ENCODE results near the gene RALGAPA2. TPM values are rescaled to one million over a fixed set of nuclear protein-coding genes. Genes with fewer than 3 reads are reported as not detected.

The RALGAPA2 gene
- total RNA-seq, 1 donor from 2014 or later = 15.2 TPM

DNA sequence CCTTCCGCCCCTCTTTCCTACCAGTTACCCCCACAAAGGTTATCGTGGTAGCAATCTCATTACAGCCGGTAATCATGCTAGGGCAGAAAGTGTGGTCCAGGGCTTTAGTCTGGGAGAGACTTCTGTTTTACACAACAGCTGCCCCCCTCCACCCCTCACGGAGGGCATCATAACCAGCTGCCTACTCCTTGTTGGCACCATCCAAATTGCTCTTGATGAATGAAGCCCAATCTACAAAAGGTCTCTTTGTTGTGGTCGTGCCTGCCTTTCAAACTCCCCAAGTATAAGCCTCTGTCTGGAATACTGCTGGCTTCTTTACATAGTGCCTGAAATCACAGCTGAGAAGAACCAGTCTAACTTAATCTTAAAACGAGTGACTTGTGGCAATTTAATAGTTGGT lies 186.7 kb downstream of the RALGAPA2 start:
- no peak for DNase-seq (ENCODE audit: extremely low spot score, unreplicated experiment)
- H3K9me3 Mint-ChIP-seq (ENCODE audit: unreplicated experiment) = no peaks in the 10 kb centered on the region
- H3K4me3 Mint-ChIP-seq (ENCODE audit: unreplicated experiment) = no peak overlapping the region
- H3K36me3 Mint-ChIP-seq (ENCODE audit: unreplicated experiment) = peaks cover 18% of the 10 kb centered on the region
- TF ChIP-seq, protein P1, sequence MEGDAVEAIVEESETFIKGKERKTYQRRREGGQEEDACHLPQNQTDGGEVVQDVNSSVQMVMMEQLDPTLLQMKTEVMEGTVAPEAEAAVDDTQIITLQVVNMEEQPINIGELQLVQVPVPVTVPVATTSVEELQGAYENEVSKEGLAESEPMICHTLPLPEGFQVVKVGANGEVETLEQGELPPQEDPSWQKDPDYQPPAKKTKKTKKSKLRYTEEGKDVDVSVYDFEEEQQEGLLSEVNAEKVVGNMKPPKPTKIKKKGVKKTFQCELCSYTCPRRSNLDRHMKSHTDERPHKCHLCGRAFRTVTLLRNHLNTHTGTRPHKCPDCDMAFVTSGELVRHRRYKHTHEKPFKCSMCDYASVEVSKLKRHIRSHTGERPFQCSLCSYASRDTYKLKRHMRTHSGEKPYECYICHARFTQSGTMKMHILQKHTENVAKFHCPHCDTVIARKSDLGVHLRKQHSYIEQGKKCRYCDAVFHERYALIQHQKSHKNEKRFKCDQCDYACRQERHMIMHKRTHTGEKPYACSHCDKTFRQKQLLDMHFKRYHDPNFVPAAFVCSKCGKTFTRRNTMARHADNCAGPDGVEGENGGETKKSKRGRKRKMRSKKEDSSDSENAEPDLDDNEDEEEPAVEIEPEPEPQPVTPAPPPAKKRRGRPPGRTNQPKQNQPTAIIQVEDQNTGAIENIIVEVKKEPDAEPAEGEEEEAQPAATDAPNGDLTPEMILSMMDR (IDR thresholded peaks at IDR 0.05) = no peak
- H3K27ac Mint-ChIP-seq (ENCODE audit: unreplicated experiment) = no peak overlapping the region
- H3K27me3 Mint-ChIP-seq (ENCODE audit: unreplicated experiment) = no peaks in the 10 kb centered on the region
- H3K4me1 Mint-ChIP-seq (ENCODE audit: unreplicated experiment) = no peaks in the 10 kb centered on the region

DNA sequence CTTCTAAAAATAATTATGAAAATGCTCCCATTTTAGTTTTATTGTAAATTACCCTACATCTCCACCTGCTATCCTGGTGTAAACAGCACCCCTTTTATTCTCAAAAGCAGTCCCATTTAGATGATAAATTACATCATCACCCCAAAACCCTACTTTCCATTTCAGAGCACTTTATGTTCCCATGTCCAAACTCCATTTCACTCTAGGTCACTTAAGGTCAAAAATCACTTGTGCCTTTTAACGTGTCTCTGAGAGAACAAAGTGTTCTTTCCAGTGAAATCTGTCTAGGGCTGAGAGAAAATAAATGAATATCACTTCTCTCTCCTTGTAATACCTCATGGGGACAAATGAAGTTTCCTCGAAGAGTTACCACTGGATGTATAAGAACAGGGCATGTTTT lies 187.2 kb downstream of the RALGAPA2 start:
- Mint-ChIP-seq H3K27me3 (ENCODE audit: unreplicated experiment) (no peaks in the 10 kb centered on the region), H3K4me1 (ENCODE audit: unreplicated experiment) (no peaks in the 10 kb centered on the region), H3K9me3 (ENCODE audit: unreplicated experiment) (no peaks in the 10 kb centered on the region), H3K36me3 (ENCODE audit: unreplicated experiment) (peaks cover 22% of the 10 kb centered on the region), H3K4me3 (ENCODE audit: unreplicated experiment) (no peak overlapping the region), H3K27ac (ENCODE audit: unreplicated experiment) (no peak overlapping the region)
- TF ChIP-seq, protein P1 (IDR thresholded peaks at IDR 0.05) = no peak
- DNase-seq (ENCODE audit: extremely low spot score, unreplicated experiment) = no peak

DNA sequence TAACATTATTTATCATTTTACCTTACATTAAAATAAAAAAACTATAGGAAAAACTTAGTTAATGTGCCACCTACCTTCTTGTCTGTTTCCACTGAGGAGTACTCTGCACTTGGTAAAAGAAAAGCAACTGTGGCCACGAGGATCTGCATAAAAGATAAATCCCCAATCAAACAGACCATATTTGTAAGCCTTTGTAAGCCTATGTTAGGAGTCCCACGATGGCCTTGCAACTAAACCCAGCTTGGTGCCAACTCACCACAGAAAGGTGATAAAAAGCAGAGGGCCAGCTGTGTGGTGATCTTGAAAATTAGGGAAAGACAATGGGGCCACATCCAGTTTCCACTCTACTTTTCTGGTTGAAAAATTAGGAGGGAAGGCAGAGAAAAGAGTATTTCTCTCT lies 187.7 kb downstream of the RALGAPA2 start:
- Mint-ChIP-seq H3K9me3 (ENCODE audit: unreplicated experiment) (no peaks in the 10 kb centered on the region), H3K36me3 (ENCODE audit: unreplicated experiment) (peaks cover 18% of the 10 kb centered on the region), H3K4me3 (ENCODE audit: unreplicated experiment) (no peak overlapping the region), H3K4me1 (ENCODE audit: unreplicated experiment) (no peaks in the 10 kb centered on the region), H3K27me3 (ENCODE audit: unreplicated experiment) (no peaks in the 10 kb centered on the region), H3K27ac (ENCODE audit: unreplicated experiment) (no peak overlapping the region)
- no peak for DNase-seq (ENCODE audit: extremely low spot score, unreplicated experiment)
- TF ChIP-seq, protein P1 (IDR thresholded peaks at IDR 0.05) = no peak

DNA sequence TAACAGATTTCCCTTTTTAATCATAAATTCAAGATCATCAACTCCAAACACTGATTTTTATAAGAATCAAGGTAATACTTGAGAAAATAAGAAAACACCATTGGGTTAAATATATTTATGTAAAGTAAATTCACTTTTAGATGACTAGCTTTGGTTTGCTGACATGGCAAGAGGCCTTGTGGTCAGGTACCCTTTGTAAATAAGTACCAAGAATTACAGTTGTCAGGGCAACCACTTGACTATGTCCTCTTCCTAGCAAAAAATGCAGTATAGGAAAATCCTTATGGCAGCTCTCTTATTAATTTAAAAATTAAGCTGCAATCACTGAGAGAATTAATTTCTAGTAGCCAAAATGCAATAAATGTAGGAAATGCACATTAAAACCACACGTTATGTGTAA lies 190.7 kb downstream of the RALGAPA2 start:
- no peak overlapping the region for H3K4me3 Mint-ChIP-seq (ENCODE audit: unreplicated experiment)
- TF ChIP-seq, protein P1 (IDR thresholded peaks at IDR 0.05) = no peak
- H3K36me3 Mint-ChIP-seq (ENCODE audit: unreplicated experiment) = peaks cover 14% of the 10 kb centered on the region
- DNase-seq (ENCODE audit: extremely low spot score, unreplicated experiment) = no peak
- H3K9me3 Mint-ChIP-seq (ENCODE audit: unreplicated experiment) = no peaks in the 10 kb centered on the region
- H3K27me3 Mint-ChIP-seq (ENCODE audit: unreplicated experiment) = no peaks in the 10 kb centered on the region
- H3K27ac Mint-ChIP-seq (ENCODE audit: unreplicated experiment) = no peak overlapping the region
- no peaks in the 10 kb centered on the region for H3K4me1 Mint-ChIP-seq (ENCODE audit: unreplicated experiment)

DNA sequence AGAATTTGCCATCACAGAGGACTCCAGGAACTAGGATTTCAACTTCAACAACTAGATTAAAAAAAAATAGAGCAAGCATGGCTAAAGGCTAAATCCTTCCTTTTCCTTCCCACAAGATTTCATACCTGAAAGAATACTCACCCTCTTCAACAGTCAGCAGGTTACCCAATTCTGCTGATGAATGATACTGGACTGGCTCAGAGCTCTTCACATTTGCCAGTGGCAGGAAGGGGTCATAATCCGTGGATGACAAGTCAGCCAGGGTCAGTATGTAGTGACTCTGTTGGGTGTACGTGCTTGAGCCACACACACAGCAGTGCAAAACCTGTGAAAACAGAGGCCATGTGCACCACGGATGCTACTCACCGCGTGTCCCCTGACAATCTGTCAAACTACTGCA lies 191.7 kb downstream of the RALGAPA2 start:
- Mint-ChIP-seq H3K27me3 (ENCODE audit: unreplicated experiment) (no peaks in the 10 kb centered on the region), H3K4me1 (ENCODE audit: unreplicated experiment) (no peaks in the 10 kb centered on the region), H3K36me3 (ENCODE audit: unreplicated experiment) (peaks cover 17% of the 10 kb centered on the region), H3K9me3 (ENCODE audit: unreplicated experiment) (no peaks in the 10 kb centered on the region), H3K4me3 (ENCODE audit: unreplicated experiment) (no peak overlapping the region), H3K27ac (ENCODE audit: unreplicated experiment) (no peak overlapping the region)
- TF ChIP-seq, protein P1 (IDR thresholded peaks at IDR 0.05) = no peak
- no peak for DNase-seq (ENCODE audit: extremely low spot score, unreplicated experiment)

Measured in osteocyte (in vitro differentiated cells).